ENCODE results near the gene TMEM245. TPM values are rescaled to one million over a fixed set of nuclear protein-coding genes. Genes with fewer than 3 reads are reported as not detected.

Gene TMEM245
- total and polyA plus RNA-seq, 2 of the 13 experiments (the other 11 are each of a cell fraction or from before 2014, with no cell fraction given) = 53.5 to 55.4 TPM

DNA sequence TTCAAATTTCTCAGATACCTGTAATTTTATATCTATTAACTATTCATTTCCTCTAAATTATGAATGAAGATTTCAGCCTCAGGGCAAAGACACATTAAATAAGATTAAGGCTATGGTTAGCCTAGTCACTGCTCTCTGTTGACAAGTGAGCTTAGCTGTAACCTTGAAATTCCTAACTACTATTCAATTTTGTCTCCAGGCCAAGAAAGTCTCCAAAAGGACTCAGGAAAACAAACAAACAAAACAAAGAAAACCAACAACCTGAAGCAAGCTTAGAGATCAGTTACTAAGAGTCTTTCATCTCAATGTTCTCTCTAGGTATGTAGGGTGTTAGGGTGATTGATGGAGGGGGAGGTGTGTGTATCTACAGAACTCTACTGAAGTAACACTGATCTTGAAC is 96.9 kb downstream of the TMEM245 start (continued):
- TF ChIP-seq, protein P1, sequence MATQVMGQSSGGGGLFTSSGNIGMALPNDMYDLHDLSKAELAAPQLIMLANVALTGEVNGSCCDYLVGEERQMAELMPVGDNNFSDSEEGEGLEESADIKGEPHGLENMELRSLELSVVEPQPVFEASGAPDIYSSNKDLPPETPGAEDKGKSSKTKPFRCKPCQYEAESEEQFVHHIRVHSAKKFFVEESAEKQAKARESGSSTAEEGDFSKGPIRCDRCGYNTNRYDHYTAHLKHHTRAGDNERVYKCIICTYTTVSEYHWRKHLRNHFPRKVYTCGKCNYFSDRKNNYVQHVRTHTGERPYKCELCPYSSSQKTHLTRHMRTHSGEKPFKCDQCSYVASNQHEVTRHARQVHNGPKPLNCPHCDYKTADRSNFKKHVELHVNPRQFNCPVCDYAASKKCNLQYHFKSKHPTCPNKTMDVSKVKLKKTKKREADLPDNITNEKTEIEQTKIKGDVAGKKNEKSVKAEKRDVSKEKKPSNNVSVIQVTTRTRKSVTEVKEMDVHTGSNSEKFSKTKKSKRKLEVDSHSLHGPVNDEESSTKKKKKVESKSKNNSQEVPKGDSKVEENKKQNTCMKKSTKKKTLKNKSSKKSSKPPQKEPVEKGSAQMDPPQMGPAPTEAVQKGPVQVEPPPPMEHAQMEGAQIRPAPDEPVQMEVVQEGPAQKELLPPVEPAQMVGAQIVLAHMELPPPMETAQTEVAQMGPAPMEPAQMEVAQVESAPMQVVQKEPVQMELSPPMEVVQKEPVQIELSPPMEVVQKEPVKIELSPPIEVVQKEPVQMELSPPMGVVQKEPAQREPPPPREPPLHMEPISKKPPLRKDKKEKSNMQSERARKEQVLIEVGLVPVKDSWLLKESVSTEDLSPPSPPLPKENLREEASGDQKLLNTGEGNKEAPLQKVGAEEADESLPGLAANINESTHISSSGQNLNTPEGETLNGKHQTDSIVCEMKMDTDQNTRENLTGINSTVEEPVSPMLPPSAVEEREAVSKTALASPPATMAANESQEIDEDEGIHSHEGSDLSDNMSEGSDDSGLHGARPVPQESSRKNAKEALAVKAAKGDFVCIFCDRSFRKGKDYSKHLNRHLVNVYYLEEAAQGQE (IDR thresholded peaks at IDR 0.05; ENCODE audit: borderline replicate concordance in 1 of 2, low read depth in 1 of 2, low read length in 2 of 2) = no peak
- no peak for TF ChIP-seq ZNF879 (CRISPR knock-in tag; IDR thresholded peaks at IDR 0.05)
- TF ChIP-seq, protein P2, sequence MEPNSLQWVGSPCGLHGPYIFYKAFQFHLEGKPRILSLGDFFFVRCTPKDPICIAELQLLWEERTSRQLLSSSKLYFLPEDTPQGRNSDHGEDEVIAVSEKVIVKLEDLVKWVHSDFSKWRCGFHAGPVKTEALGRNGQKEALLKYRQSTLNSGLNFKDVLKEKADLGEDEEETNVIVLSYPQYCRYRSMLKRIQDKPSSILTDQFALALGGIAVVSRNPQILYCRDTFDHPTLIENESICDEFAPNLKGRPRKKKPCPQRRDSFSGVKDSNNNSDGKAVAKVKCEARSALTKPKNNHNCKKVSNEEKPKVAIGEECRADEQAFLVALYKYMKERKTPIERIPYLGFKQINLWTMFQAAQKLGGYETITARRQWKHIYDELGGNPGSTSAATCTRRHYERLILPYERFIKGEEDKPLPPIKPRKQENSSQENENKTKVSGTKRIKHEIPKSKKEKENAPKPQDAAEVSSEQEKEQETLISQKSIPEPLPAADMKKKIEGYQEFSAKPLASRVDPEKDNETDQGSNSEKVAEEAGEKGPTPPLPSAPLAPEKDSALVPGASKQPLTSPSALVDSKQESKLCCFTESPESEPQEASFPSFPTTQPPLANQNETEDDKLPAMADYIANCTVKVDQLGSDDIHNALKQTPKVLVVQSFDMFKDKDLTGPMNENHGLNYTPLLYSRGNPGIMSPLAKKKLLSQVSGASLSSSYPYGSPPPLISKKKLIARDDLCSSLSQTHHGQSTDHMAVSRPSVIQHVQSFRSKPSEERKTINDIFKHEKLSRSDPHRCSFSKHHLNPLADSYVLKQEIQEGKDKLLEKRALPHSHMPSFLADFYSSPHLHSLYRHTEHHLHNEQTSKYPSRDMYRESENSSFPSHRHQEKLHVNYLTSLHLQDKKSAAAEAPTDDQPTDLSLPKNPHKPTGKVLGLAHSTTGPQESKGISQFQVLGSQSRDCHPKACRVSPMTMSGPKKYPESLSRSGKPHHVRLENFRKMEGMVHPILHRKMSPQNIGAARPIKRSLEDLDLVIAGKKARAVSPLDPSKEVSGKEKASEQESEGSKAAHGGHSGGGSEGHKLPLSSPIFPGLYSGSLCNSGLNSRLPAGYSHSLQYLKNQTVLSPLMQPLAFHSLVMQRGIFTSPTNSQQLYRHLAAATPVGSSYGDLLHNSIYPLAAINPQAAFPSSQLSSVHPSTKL (CRISPR knock-in tag; IDR thresholded peaks at IDR 0.05) = peak; percentile 95
- TF ChIP-seq ATRX (CRISPR knock-in tag; IDR thresholded peaks at IDR 0.05; ENCODE audit: borderline replicate concordance) = no peak
- TF ChIP-seq, protein P3, sequence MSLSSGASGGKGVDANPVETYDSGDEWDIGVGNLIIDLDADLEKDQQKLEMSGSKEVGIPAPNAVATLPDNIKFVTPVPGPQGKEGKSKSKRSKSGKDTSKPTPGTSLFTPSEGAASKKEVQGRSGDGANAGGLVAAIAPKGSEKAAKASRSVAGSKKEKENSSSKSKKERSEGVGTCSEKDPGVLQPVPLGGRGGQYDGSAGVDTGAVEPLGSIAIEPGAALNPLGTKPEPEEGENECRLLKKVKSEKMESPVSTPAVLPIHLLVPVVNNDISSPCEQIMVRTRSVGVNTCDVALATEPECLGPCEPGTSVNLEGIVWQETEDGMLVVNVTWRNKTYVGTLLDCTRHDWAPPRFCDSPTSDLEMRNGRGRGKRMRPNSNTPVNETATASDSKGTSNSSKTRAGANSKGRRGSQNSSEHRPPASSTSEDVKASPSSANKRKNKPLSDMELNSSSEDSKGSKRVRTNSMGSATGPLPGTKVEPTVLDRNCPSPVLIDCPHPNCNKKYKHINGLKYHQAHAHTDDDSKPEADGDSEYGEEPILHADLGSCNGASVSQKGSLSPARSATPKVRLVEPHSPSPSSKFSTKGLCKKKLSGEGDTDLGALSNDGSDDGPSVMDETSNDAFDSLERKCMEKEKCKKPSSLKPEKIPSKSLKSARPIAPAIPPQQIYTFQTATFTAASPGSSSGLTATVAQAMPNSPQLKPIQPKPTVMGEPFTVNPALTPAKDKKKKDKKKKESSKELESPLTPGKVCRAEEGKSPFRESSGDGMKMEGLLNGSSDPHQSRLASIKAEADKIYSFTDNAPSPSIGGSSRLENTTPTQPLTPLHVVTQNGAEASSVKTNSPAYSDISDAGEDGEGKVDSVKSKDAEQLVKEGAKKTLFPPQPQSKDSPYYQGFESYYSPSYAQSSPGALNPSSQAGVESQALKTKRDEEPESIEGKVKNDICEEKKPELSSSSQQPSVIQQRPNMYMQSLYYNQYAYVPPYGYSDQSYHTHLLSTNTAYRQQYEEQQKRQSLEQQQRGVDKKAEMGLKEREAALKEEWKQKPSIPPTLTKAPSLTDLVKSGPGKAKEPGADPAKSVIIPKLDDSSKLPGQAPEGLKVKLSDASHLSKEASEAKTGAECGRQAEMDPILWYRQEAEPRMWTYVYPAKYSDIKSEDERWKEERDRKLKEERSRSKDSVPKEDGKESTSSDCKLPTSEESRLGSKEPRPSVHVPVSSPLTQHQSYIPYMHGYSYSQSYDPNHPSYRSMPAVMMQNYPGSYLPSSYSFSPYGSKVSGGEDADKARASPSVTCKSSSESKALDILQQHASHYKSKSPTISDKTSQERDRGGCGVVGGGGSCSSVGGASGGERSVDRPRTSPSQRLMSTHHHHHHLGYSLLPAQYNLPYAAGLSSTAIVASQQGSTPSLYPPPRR (CRISPR knock-in tag; IDR thresholded peaks at IDR 0.05; ENCODE audit: borderline replicate concordance) = no peak
- TF ChIP-seq RARA (CRISPR knock-in tag; IDR thresholded peaks at IDR 0.05) = peak; percentile 53; the same call in 1 of the 2 replicates
- 0 out of 2 replicates have a peak, but pooled peaks have one; percentile 18 for TF ChIP-seq NFE2L2 (IDR thresholded peaks at IDR 0.05; ENCODE audit: low read length)
- TF ChIP-seq SOX6 (IDR thresholded peaks at IDR 0.05) = no peak
- peak; percentile 72 for TF ChIP-seq SOX6 (CRISPR knock-in tag; IDR thresholded peaks at IDR 0.05)
- TF ChIP-seq, protein P4, sequence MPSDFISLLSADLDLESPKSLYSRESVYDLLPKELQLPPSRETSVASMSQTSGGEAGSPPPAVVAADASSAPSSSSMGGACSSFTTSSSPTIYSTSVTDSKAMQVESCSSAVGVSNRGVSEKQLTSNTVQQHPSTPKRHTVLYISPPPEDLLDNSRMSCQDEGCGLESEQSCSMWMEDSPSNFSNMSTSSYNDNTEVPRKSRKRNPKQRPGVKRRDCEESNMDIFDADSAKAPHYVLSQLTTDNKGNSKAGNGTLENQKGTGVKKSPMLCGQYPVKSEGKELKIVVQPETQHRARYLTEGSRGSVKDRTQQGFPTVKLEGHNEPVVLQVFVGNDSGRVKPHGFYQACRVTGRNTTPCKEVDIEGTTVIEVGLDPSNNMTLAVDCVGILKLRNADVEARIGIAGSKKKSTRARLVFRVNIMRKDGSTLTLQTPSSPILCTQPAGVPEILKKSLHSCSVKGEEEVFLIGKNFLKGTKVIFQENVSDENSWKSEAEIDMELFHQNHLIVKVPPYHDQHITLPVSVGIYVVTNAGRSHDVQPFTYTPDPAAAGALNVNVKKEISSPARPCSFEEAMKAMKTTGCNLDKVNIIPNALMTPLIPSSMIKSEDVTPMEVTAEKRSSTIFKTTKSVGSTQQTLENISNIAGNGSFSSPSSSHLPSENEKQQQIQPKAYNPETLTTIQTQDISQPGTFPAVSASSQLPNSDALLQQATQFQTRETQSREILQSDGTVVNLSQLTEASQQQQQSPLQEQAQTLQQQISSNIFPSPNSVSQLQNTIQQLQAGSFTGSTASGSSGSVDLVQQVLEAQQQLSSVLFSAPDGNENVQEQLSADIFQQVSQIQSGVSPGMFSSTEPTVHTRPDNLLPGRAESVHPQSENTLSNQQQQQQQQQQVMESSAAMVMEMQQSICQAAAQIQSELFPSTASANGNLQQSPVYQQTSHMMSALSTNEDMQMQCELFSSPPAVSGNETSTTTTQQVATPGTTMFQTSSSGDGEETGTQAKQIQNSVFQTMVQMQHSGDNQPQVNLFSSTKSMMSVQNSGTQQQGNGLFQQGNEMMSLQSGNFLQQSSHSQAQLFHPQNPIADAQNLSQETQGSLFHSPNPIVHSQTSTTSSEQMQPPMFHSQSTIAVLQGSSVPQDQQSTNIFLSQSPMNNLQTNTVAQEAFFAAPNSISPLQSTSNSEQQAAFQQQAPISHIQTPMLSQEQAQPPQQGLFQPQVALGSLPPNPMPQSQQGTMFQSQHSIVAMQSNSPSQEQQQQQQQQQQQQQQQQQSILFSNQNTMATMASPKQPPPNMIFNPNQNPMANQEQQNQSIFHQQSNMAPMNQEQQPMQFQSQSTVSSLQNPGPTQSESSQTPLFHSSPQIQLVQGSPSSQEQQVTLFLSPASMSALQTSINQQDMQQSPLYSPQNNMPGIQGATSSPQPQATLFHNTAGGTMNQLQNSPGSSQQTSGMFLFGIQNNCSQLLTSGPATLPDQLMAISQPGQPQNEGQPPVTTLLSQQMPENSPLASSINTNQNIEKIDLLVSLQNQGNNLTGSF (CRISPR knock-in tag; IDR thresholded peaks at IDR 0.05) = no peak
- no peak for TF ChIP-seq ZNF777 (CRISPR knock-in tag; IDR thresholded peaks at IDR 0.05)
- no peak for TF ChIP-seq HOXA3 (CRISPR knock-in tag; IDR thresholded peaks at IDR 0.05)
- TF ChIP-seq ZNF143 (CRISPR knock-in tag; IDR thresholded peaks at IDR 0.05) = no peak

Data from HepG2 (cell line).